Chondrocyte (in vitro differentiated cells): ENCODE data around the gene NOL8. TPM values are rescaled to one million over a fixed set of nuclear protein-coding genes. Genes with fewer than 3 reads are reported as not detected.

Experiments
- DNase-seq: peaks from one replicate; pipeline ENCODE4 v3.0.0; 2021; ENCODE audit warnings: mixed read lengths, low spot score
- H3K27ac Mint-ChIP-seq: one replicate; pipeline ENCODE4 v1.8.0; 2021; ENCODE audit warnings: mild to moderate bottlenecking, moderate library complexity, mixed read lengths; ENCODE audit not compliant: unreplicated experiment
- H3K27me3 Mint-ChIP-seq: 2 replicates; pipeline ENCODE4 v1.8.0; 2021; ENCODE audit warnings: low read depth, mixed read lengths
- H3K36me3 Mint-ChIP-seq: 2 replicates; pipeline ENCODE4 v1.8.0; 2021; ENCODE audit warnings: low read depth, mixed read lengths
- H3K4me1 Mint-ChIP-seq: 2 replicates; pipeline ENCODE4 v1.8.0; 2021; ENCODE audit warnings: low read depth, mild to moderate bottlenecking, mixed read lengths
- H3K4me3 Mint-ChIP-seq: one replicate; pipeline ENCODE4 v1.8.0; 2021; ENCODE audit warnings: mild to moderate bottlenecking, moderate library complexity, mixed read lengths; ENCODE audit not compliant: unreplicated experiment
- H3K9me3 Mint-ChIP-seq: 2 replicates; pipeline ENCODE4 v1.8.0; 2021; ENCODE audit warnings: low read depth, mixed read lengths
- CTCF ChIP-seq: fragments of 200-600 bp; sonication (generic); IDR thresholded peaks from 2 replicates; pipeline ENCODE4 v1.5.0; 2021; ENCODE audit warnings: antibody characterized with exemption, mild to moderate bottlenecking, moderate library complexity
- total RNA-seq: library from RNA; stranded (reverse); gene quantifications from 3 replicates; pipeline ENCODE4 v1.2.1, GENCODE V29; 2021

Gene NOL8
- total RNA-seq, 1 donor from 2014 or later: 28.3 TPM

GRCh38 chr9:92293452-92294296, 31.5 kb downstream of the NOL8 start, which contains the start of gene IARS1:
TSS of gene IARS1 (minus strand) at chr9:92293697. CDS start at chr9:92289419, 4,278 bp downstream.
- Mint-ChIP-seq H3K4me1 (peaks cover 53% of the 10 kb centered on the region), H3K9me3 (no peaks in the 10 kb centered on the region), H3K4me3 (peak within 1 kb of the TSS; percentile 98), H3K36me3 (peaks cover 25% of the 10 kb centered on the region), H3K27me3 (no peaks in the 10 kb centered on the region), H3K27ac (peak within 1 kb of the TSS; percentile 100)
- DNase-seq: peak; percentile 99
- peak; percentile 71 for TF ChIP-seq CTCF

- peak overlapping the region; percentile 100 for H3K27ac Mint-ChIP-seq
- TF ChIP-seq CTCF: no peak
- no peak for DNase-seq
- peak overlapping the region; percentile 98 for H3K4me3 Mint-ChIP-seq
- peaks cover 25% of the 10 kb centered on the region for H3K36me3 Mint-ChIP-seq
- H3K4me1 Mint-ChIP-seq: peaks cover 58% of the 10 kb centered on the region
- H3K9me3 Mint-ChIP-seq: no peaks in the 10 kb centered on the region
- H3K27me3 Mint-ChIP-seq: no peaks in the 10 kb centered on the region
These were observed 32.1 kb downstream of the NOL8 start for GRCh38 chr9:92293075-92293354.

- no peak for DNase-seq
- H3K27ac Mint-ChIP-seq: peak overlapping the region; percentile 100
- peak overlapping the region; percentile 98 for H3K4me3 Mint-ChIP-seq
- H3K36me3 Mint-ChIP-seq: peaks cover 26% of the 10 kb centered on the region
- peaks cover 60% of the 10 kb centered on the region for H3K4me1 Mint-ChIP-seq
- TF ChIP-seq CTCF: no peak
- H3K27me3 Mint-ChIP-seq: no peaks in the 10 kb centered on the region
- no peaks in the 10 kb centered on the region for H3K9me3 Mint-ChIP-seq
These were observed 32.6 kb downstream of the NOL8 start for GRCh38 chr9:92292338-92293074.

- peaks cover 63% of the 10 kb centered on the region for H3K4me1 Mint-ChIP-seq
- H3K9me3 Mint-ChIP-seq: no peaks in the 10 kb centered on the region
- H3K4me3 Mint-ChIP-seq: peak overlapping the region; percentile 98
- DNase-seq: no peak
- H3K27me3 Mint-ChIP-seq: no peaks in the 10 kb centered on the region
- peak overlapping the region; percentile 100 for H3K27ac Mint-ChIP-seq
- H3K36me3 Mint-ChIP-seq: peaks cover 26% of the 10 kb centered on the region
- no peak for TF ChIP-seq CTCF
These were observed 33.6 kb downstream of the NOL8 start for GRCh38 chr9:92291577-92291976.

GRCh38 chr9:92290785-92291429, 34.2 kb downstream of the NOL8 start:
- peaks cover 63% of the 10 kb centered on the region for H3K4me1 Mint-ChIP-seq
- DNase-seq: no peak
- no peaks in the 10 kb centered on the region for H3K27me3 Mint-ChIP-seq
- H3K9me3 Mint-ChIP-seq: no peaks in the 10 kb centered on the region
- peak overlapping the region; percentile 100 for H3K27ac Mint-ChIP-seq
- peaks cover 26% of the 10 kb centered on the region for H3K36me3 Mint-ChIP-seq
- TF ChIP-seq CTCF: no peak
- peak overlapping the region; percentile 98 for H3K4me3 Mint-ChIP-seq
